ENCODE data around the gene PCBP3.

PCBP3 gene

GRCh38 chr21:45871616-45872236, 228.2 kb downstream of the PCBP3 start:
- TF ChIP-seq, protein P1, sequence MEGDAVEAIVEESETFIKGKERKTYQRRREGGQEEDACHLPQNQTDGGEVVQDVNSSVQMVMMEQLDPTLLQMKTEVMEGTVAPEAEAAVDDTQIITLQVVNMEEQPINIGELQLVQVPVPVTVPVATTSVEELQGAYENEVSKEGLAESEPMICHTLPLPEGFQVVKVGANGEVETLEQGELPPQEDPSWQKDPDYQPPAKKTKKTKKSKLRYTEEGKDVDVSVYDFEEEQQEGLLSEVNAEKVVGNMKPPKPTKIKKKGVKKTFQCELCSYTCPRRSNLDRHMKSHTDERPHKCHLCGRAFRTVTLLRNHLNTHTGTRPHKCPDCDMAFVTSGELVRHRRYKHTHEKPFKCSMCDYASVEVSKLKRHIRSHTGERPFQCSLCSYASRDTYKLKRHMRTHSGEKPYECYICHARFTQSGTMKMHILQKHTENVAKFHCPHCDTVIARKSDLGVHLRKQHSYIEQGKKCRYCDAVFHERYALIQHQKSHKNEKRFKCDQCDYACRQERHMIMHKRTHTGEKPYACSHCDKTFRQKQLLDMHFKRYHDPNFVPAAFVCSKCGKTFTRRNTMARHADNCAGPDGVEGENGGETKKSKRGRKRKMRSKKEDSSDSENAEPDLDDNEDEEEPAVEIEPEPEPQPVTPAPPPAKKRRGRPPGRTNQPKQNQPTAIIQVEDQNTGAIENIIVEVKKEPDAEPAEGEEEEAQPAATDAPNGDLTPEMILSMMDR (IDR thresholded peaks at IDR 0.05; ENCODE audit: low read depth, low read length) = no peak
- DNase-seq (ENCODE audit: low read depth in 2 of 2) = no peak

DNA sequence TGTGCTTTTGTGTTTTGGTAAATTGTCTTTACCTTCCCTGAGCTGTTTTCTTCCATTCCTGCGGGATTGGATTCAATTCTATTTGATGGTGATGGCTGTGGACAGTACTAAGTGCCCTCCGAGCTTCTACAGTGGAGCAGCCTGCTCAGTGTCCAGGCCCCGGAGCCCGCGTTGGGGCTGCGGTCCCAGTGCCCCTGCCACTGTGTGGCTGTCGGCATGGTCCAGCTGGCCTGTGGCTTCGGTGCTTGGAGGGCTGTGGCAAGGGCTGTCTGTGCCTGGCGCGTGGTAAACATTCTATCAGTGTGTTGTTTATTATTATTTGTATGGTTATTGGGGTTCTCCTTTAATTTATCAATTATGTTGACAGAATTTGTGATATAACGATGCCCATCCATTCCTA, 228.9 kb downstream of the PCBP3 start:
- TF ChIP-seq, protein P1 (IDR thresholded peaks at IDR 0.05; ENCODE audit: low read depth, low read length) = no peak
- DNase-seq (ENCODE audit: low read depth in 2 of 2) = no peak
- no peak overlapping the region for H3K4me3 ChIP-seq (replicated peaks in 1 of 2; ENCODE audit: low read depth in 2 of 2, low read length in 2 of 2)

More at GRCh38 chr21:45871616-45872236, 228.2 kb downstream of the PCBP3 start:
- H3K4me3 ChIP-seq (replicated peaks in 1 of 2; ENCODE audit: low read depth in 2 of 2, low read length in 2 of 2) = no peak overlapping the region

- no peak for DNase-seq (ENCODE audit: low read depth in 2 of 2)
- TF ChIP-seq, protein P1 (IDR thresholded peaks at IDR 0.05; ENCODE audit: low read depth, low read length) = no peak
- H3K4me3 ChIP-seq (replicated peaks in 1 of 2; ENCODE audit: low read depth in 2 of 2, low read length in 2 of 2) = no peak overlapping the region
These were observed 229.4 kb downstream of the PCBP3 start for GRCh38 chr21:45872902-45873301.

GRCh38 chr21:45873418-45873817, 229.9 kb downstream of the PCBP3 start:
- DNase-seq (ENCODE audit: low read depth in 2 of 2) = no peak
- TF ChIP-seq, protein P1 (IDR thresholded peaks at IDR 0.05; ENCODE audit: low read depth, low read length) = no peak
- H3K4me3 ChIP-seq (replicated peaks in 1 of 2; ENCODE audit: low read depth in 2 of 2, low read length in 2 of 2) = no peak overlapping the region

DNA sequence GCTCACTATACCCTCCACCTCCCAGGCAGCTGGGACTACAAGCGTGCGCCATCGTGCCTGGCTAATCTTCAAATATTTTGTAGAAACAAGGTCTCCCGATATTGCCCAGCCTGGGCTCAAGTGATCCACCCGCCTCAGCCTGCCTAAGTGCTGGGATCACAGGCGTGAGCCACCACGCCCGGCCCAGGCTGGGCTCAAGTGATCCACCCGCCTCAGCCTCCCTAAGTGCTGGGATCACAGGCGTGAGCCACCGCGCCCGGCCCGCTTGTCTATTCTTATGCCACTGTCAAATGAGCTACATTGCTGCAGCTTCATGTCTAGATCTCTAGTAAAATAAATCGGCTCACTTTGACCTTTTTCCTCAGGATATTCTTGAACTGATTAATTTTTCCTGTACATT, 230.3 kb downstream of the PCBP3 start:
- TF ChIP-seq, protein P1 (IDR thresholded peaks at IDR 0.05; ENCODE audit: low read depth, low read length) = no peak

DNA sequence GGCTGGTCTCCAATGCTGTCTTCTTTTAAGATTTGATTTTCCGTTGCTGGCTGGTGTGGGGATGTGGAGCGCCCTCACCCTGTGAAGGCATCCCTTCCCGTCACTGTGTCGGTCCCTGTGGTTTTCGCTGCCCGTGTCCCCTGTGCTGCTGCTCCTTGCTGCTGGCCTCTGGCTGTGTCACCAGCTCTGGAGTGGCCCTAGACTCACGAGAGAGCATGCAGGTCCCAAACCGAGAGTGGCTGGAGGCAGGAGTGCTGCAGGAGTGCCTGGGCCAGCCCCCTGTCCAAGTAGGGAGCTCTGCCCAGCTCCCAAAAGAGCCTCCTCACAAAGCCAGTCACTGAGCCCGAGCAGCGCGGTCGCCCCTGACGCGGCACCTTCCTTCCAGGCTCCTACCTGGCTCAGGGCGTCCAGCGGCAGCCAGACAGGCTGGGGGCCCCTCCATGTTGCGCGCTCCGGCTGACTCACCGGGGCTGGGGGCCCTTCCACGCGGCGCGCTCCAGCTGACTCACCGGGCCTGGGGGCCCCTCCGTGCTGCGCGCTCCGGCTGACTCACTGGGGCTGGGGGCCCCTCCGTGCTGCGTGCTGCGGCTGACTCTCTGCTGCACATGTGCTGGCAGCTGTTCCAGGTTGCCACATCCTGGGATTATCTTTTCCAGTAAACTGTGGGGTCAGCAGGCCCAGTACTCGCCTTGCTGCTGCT, 231.3 kb downstream of the PCBP3 start:
- H3K4me3 ChIP-seq (replicated peaks in 1 of 2; ENCODE audit: low read depth in 2 of 2, low read length in 2 of 2) = peak overlapping the region; percentile 19 to 32
- DNase-seq (ENCODE audit: low read depth in 2 of 2) = peak; percentile 95 to 97
- TF ChIP-seq, protein P1 (IDR thresholded peaks at IDR 0.05; ENCODE audit: low read depth, low read length) = no peak

More for the DNA sequence above, 230.3 kb downstream of the PCBP3 start:
- H3K4me3 ChIP-seq (replicated peaks in 1 of 2; ENCODE audit: low read depth in 2 of 2, low read length in 2 of 2) = no peak overlapping the region
- no peak for DNase-seq (ENCODE audit: low read depth in 2 of 2)

All from cardiac fibroblast (primary cell).